Epithelial cell of proximal tubule (primary cell): ENCODE measurements around the gene RASD1. TPM values are rescaled to one million over a fixed set of nuclear protein-coding genes. Genes with fewer than 3 reads are reported as not detected.
A peak's percentile ranks its signal among the peaks of the same experiment; 100 is the strongest.

ENCODE experiments used
- DNase-seq: peaks from one replicate; pipeline ENCODE4 v3.0.0-alpha.2; 2011; ENCODE audit warnings: low read depth
- H3K4me3 ChIP-seq: 2 replicates; pipeline ENCODE4 v1.5.1; 2011; ENCODE audit warnings: low read depth, mild to moderate bottlenecking, low read length
- total RNA-seq: library from RNA; depleted of rRNA; stranded (reverse); fragments of >200 nt; gene quantifications from 2 replicates; pipeline ENCODE4 v1.2.3, GENCODE V29; 2015
- TF ChIP-seq, protein P1 (sequence below): conservative IDR thresholded peaks from 2 replicates; pipeline ENCODE4 v1.5.1; 2012; ENCODE audit warnings: low read depth, mild to moderate bottlenecking, low read length

The RASD1 gene
- total RNA-seq, 1 donor from 2014 or later = 1.2 TPM

DNA sequence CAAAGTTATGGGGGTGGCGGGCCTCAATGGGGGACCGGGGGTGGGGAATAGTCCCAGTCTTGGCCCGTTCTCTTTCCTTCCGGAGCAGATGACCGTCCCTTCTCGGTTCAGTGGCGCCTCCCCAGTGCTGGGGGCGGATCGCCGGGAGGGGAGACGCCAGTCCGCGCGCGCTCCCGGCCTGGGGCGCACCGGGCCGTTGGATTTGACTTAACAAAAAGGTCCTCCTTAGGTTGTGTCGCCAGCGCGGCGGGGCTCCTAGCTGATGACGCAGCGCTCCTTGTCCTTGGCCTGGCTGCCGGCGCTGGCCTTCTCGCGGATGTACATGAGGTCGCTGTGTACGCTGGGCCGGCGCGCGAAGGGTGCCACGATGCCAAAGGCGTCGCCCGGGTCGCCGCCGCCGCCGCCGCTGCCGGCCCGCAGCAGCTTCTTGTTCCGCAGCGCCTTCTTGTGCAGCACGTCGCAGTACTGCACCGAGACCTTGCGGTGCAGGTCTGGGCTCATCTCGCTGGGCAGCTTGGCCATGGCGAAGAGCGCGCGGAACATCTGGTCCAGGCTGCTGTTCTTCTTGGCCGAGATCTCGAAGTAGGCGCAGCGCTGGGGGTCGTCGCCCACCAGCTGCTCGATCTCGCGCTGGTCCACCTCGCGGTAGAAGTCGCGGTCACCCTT is 1.2 kb downstream of the RASD1 start:
- TF ChIP-seq, protein P1, sequence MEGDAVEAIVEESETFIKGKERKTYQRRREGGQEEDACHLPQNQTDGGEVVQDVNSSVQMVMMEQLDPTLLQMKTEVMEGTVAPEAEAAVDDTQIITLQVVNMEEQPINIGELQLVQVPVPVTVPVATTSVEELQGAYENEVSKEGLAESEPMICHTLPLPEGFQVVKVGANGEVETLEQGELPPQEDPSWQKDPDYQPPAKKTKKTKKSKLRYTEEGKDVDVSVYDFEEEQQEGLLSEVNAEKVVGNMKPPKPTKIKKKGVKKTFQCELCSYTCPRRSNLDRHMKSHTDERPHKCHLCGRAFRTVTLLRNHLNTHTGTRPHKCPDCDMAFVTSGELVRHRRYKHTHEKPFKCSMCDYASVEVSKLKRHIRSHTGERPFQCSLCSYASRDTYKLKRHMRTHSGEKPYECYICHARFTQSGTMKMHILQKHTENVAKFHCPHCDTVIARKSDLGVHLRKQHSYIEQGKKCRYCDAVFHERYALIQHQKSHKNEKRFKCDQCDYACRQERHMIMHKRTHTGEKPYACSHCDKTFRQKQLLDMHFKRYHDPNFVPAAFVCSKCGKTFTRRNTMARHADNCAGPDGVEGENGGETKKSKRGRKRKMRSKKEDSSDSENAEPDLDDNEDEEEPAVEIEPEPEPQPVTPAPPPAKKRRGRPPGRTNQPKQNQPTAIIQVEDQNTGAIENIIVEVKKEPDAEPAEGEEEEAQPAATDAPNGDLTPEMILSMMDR = no peak
- H3K4me3 ChIP-seq = peak overlapping the region; percentile 70
- DNase-seq = no peak

GRCh38 chr17:17494499-17494869 is 1.7 kb downstream of the RASD1 start:
- H3K4me3 ChIP-seq = peak overlapping the region; percentile 70
- DNase-seq = no peak
- TF ChIP-seq, protein P1 = no peak

DNA sequence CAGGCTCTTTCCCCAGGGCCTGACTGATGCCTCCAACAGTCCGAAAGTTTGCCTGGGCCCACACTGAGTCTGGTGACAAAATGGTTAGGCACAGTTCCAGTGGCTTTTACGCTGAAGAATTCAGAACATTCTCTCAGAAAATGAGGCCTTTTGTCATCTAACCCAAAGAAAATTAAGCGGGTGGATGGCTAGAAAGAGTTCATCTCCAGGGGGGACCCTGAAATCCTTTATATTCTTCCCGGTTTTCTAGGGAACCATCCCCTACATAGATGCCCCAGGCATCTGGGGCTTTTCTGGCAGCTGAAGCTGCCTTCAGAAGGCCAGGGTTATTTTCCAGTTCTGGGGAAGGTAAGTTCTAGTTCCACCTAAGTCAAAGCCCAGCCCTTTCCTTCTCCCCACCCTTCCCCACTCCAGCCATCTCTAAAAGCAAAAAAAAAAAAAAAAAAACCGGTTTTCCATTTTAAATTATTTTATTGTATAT is 2.2 kb downstream of the RASD1 start:
- no peak for DNase-seq
- TF ChIP-seq, protein P1 = no peak
- H3K4me3 ChIP-seq = peak overlapping the region; percentile 70

DNA sequence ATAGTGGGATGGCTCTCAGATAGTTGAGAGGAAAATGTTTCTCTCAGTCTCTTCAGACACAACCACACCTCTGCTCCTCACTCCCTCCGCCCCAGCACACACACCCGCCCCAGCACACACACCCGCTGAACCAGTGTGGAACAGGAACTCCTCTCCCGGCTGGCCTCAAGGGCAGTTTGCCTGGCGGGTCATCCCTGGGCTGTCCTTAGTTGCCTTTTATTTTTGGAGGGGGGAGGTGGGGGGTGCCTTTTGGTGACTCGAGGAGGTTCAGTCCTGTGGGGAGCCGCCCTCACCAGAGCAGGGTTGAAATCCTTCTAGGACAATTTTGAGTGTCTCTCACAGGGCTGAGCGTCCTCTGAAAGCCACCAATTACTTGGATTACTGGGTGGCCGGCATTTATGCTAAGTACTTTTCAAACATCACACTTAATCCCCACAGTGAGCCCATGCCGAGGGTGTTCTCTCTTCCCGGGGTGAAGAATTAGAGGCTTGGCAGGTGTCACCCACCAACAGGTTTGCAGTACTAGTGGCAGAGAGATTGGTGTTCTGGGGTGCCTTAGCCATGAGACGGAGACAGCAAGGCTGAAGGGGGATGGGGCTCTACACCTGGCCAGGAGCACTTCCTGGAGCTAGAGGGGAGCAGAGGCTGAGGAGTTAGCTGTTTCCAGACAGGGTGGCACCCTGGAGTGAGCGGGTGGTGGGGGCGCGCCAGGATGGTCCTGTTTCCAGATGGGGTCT is 2.8 kb downstream of the RASD1 start:
- TF ChIP-seq, protein P1 = no peak
- DNase-seq = no peak
- H3K4me3 ChIP-seq = peak overlapping the region; percentile 70

DNA sequence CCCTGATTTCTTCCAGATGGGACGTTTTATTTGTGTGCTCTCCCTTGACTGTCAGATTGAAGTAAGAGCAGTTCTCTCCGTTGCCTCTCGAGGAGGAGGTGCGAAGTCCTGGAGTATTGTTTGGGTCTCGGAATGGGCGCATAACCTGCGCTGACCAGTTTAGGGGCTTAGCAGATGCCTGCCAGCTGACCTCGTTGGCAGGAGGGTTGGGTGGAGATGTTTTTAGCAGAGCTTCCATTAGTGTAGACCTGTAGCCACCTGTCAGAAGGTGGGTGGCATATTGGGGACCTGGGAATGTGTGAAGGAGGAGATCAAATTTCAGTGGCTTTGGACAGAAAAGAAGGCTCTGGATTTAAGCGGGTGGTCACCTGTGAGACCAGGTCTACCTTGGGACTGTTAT is 3.6 kb downstream of the RASD1 start:
- H3K4me3 ChIP-seq = no peak overlapping the region
- TF ChIP-seq, protein P1 = no peak
- no peak for DNase-seq

DNA sequence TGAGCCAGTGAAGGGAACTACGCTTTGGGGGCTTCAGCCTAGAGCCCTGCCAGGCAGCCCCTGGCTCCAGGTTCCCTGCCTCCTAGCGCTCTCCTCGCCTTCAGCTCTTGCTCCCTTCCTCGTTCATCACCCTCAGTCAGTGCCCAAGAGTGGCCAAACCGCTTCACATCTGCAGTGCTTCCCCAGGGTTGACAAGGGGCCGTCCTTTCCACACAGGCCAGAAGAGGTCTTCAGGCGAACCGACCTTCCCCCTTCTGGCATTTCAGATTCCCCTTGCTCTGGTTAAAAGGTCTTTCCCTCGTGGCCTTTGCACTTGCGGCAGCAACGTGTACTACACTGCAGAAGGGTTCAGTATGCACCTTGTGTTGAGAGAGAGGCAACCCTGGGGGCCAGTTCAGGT is 4.1 kb downstream of the RASD1 start:
- TF ChIP-seq, protein P1 = no peak
- no peak overlapping the region for H3K4me3 ChIP-seq
- no peak for DNase-seq
